GM18508 (cell line): ENCODE measurements around the gene CNOT6.
A peak's percentile ranks its signal among the peaks of the same experiment; 100 is the strongest.
"Not testable (repeated sequence)": the region's sequence is repeated elsewhere in the genome, so short reads cannot be mapped to it uniquely, and the experiment has no call there.

ENCODE experiments used
- ATAC-seq: cut with Tn5 transposase; IDR thresholded peaks from one replicate; pipeline ENCODE4 v1.9.1; 2021; ENCODE audit warnings: moderate number of reproducible peaks; ENCODE audit not compliant: insufficient read depth, unreplicated experiment

CNOT6 gene

DNA sequence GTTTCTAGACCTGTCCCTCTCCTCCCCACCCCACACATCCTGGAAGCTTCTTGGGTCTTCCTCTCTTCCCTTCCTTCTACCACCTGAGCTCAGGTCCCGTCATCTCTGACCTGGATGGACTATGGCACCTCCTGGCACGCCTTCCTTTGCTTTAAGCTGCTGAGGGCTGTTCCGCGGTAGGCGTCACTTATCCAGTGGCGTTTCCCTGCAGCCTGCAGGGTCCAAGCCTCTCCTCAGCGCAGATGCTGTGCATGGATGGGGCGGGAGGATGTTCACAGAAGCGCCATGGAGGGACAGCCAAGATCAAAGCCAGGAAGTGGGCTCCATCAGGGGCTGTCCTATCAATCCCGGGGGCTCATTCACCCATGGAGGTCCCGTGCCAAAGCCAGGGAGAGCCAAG, 23.8 kb upstream of the CNOT6 start:
- no peak for ATAC-seq

DNA sequence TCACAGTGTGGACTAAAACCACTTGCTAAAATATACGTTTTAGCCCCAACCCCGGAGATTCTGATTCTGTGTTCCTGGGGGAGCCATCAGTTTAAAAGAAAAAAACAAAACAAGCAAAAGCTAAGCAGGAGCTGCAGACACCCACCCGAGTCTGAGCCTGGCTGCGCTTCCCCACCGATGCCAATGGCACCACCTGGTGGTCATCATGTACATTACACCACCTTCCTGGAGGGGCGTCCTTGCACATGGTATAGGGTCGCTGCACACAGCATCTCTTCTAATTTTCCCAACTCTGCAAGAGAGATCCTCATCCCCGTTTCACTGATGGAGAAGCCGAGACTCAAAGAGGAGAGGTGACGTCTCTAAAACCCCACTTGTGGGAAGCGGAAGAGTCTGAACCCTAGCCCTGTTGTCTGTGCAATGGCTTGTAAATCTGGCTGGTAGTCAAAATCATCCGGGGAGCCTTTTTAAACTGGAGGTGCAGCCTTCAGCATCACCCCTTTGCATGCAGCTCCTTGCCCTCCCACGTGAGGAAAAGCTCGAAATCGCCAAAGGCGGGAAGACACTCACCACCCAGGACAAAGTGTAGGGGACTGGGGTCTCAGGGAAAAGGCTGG, 23.1 kb upstream of the CNOT6 start:
- no peak for ATAC-seq

GRCh38 chr5:180471866-180472265, 22.3 kb upstream of the CNOT6 start:
- ATAC-seq, result no peak

DNA sequence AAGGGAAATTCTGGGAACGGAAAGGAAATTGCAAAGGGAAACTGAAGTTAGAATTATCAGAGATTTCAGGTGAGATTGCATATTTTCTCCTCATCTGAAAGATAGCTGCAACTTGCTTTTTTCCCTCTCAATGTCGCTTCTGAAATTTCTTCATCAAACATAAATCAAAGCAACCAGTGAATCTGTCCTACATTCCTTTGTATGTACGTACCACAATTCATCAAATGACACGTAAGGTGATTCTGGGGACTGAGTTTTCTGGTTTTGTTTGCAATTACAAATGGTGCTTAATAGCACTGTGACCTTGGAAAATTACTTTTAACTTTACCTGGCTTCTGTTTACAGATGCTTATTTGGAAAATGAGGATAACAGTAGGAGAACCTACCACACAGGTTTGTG, 21.9 kb upstream of the CNOT6 start:
- ATAC-seq, result no peak

- ATAC-seq, result not testable (repeated sequence)
Observed at GRCh38 chr5:180473386-180473785, 20.8 kb upstream of the CNOT6 start.

DNA sequence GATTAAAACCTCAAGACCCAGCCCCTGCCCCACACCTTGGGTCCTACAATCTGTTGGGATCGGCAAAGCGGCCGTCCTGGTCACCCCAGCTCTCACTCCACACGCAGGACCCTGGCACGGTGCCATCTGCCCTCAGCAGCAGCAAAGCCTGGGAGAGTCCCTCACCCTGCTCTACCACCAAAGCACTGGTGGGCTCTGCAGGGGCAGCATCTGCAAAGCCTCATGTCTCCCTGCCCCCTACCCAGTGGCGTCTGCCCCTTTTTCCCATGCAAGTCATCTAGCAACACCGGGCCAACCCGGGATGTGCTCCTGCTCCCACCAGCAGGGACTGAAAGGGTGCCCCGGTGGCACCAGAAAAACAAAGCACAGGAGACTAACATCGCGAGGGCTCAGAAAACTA, 19.6 kb upstream of the CNOT6 start:
- no peak for ATAC-seq

DNA sequence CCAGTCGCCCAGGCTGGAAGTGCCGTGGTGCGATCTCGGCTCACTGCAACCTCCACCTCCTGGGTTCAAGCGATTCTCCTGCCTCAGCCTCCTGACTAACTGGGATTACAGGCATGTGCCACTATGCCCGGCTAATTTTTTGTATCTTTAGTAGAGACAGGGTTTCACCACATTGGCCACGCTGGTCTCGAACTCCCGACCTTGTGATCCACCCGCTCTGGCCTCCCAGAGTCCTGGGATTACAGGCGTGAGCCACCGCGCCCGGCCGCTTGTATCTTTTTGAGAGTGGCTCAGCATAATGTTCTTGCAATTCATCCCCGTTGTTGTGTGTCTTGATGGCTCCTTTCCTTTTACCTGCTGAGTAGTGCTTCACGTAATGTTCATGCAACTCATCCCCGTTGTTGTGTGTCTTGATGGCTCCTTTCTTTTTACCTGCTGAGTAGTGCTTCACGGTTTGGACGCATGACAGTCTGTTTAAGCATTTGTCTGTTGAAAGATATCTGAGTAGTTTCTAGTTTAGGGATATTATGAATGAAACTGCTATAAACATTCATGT, 18.1 kb upstream of the CNOT6 start:
- not testable (repeated sequence) for ATAC-seq

DNA sequence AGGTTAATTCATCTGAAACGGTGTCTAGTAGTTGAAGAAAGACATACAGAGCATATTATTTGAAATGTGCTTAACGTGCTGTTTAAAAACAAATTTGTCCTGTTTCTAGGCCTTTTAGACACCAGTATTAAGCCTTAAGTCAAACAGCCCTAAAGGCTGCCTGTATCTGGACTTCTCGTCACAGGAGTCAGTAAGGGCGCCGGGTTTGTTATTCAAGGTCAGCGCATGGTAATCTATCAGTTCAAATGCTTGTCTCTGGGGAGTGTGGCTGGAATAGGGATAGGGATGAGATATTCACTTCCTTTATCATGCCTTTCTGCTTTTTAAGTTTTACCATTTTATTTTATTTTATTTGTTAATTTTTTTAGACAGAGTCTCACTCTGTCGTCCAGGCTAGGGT, 9.4 kb upstream of the CNOT6 start:
- ATAC-seq, result no peak

DNA sequence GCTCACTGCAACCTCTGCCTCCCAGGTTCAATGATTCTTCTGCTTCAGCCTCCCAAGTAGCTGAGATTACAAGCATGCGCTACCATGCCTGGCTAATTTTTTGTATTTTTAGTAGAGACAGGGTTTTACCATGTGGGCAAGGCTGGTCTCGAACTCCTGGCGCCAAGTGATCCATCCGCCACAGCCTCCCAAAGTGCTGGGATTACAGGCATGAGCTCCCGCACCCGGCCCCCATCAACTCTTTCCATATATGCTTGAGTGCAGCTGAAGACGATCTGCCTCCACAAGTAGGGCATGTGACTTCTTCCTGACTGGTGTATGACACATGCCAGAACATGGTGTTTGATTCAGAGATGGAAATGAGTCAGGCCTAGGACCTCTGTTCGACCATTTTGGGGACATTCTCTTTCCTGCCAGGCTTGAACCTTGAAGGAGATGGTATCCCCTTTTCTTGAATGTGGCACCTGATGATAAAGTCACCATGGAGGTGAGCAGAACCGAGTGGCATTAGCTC, 7.5 kb upstream of the CNOT6 start:
- no peak for ATAC-seq

DNA sequence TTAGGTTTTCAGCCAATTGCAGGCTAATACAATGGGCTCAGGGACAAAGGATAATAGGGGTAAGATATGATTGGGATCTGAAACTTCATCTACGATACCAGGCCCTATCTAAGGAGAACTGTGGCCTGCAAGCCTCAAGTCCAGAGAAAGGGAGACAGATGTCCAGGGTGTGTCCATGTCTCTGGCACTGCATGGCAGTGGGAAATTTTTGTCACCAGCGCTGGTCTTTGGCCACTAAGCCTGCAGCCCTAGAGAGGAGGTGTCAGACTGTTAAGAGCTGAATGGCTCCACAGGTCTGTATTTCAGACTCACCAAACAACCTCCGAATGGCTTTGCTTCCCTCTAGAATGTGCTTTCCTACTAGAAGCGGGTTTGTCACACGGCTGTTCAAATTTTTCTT, 6.6 kb upstream of the CNOT6 start:
- no peak for ATAC-seq

DNA sequence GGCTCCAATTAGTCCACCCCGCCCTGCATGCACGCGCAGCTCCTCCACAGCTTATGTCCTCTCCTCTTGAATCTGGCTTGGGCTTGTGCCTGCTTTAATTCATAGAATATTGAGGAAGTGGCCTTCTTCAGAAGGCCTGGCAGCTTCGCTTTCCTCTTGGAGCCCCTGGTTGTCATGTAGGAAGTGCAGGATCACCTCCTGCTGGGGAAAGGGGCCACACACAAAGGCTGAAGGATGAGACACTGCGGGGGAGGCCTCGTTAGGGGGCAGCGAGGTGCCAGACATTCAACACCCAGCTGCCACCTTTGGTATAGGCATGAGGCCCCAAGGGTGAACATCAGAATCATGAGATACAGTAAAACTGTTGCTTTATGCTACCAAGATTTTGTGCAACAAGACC, 2.7 kb upstream of the CNOT6 start:
- ATAC-seq, result no peak

DNA sequence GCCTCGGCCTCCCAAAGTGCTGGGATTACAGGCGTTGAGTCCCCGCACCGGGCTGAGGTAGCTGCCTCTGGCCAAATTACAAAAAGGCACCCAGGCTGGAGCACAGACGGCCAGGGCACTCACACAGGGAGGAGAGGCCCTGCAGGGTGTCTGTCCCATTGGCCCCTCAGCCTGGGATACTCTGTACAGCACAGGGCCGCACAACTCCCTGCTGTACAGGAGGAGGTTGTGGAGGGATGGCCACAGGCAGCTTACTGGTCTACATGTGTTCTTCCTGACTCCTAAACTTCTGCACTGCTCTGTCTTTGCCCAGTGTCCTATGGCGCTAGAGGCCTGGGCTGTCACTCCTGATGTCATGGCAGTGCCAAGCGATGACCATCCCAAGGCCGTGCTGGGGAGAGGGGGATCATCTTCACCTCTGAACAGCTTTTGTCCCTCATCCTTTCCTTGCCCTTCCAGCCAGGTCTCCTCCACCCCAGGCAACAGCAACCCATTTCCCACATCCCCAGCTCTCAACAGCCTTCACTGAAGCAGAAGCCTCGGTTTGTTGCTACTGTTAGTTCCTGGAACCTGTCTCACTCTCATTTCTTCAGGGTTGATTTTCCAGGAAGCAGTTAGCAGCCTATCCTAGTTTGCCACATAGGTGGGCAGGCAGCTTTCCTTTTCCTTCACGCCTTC, 1.8 kb upstream of the CNOT6 start:
- no peak for ATAC-seq

DNA sequence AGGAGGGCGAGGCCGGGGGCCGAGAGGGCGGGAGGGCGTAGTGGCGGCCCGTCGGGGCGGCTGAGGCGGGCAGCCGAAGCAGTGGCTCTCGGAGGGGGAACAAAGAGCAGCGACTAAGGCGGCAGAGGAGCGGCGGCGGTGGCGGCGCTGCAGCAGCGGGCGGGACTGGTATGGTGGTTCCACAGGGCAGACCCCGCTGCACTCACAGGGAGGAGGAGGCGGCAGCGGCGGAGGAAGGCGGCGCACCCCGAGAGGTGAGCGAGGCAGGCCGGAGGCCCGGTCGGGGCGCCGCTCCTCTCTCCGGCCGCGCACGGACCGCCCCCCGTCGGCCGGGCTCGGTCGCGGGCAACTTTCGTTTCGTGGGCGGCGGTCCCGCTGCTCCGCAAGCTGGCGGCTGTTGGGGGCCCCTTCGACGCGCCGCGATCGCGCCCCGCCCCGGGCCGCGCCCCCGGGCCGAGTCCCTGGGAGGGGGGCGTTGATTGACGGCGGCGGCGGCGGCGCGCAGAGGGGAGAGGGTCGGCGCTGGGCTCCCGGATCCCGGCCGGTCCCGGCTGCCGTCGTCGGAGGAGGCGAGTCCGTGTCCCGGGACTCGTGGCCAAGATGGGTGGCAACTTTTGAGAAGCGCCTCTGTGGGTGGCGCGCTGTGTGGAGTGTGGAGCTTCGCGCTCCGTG, 467 bp downstream of the CNOT6 start:
- peak; percentile 20 for ATAC-seq

GRCh38 chr5:180495292-180495691, 1.1 kb downstream of the CNOT6 start:
- ATAC-seq, result no peak

- ATAC-seq, result no peak
Observed at GRCh38 chr5:180495991-180496741, 2.0 kb downstream of the CNOT6 start.

GRCh38 chr5:180496806-180497205, 2.6 kb downstream of the CNOT6 start:
- ATAC-seq, result not testable (repeated sequence)

DNA sequence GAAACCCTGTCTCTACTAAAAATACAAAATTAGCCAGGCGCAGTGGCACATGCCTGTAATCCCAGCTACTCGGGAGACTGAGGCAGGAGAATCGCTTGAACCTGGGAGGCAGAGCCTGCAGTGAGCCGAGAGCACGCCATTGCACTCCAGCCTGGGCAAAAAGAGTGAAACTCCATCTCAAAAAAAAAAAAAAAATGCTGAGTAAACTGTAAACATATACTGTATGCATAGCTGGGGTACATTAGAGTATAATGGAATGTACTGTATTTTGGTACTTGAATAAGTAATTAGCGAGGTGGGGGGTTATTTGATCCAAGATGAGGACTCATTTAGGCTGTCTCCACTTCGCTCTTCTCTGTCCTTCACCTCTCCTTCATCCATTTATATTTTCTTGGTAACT, 3.7 kb downstream of the CNOT6 start:
- not testable (repeated sequence) for ATAC-seq

DNA sequence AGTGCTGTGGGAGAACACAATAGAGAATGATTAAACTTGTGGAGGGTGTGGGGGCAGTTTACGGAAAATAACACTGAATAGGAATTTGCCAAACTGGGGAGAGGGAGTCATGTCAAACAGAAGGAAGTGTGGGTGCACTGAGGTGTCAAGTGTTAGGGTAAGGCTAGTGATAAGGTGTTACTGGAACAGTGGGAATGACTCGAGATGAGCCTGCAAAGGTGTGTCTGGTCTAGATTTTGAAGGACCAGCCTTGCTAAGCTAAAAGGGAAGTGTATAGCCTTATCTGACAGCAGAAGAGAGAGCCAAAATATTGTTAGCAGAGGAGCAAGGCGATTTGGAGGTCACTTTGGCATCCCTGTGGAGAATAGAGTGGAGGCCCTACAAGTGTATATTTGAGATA, 4.2 kb downstream of the CNOT6 start:
- ATAC-seq, result no peak

GRCh38 chr5:180499684-180500083, 5.5 kb downstream of the CNOT6 start:
- no peak for ATAC-seq

DNA sequence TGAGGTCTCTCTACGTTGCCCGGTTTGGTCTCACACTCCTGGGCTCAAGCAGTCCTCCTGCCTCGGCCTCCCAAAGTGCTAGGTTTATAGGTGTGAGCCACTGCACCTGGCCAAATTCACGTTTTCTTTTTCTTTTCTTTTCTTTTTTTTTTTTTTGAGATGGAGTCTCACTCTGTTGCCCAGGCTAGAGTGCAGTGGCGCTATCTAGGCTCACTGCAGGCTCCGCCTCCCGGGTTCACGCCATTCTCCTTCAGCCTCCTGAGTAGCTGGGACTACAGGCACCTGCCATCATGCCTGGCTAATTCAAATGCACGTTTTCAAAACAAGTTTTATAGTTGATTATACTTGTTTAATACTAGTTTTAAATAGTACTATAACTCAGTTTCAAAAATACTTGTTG, 6.1 kb downstream of the CNOT6 start:
- ATAC-seq, result not testable (repeated sequence)

DNA sequence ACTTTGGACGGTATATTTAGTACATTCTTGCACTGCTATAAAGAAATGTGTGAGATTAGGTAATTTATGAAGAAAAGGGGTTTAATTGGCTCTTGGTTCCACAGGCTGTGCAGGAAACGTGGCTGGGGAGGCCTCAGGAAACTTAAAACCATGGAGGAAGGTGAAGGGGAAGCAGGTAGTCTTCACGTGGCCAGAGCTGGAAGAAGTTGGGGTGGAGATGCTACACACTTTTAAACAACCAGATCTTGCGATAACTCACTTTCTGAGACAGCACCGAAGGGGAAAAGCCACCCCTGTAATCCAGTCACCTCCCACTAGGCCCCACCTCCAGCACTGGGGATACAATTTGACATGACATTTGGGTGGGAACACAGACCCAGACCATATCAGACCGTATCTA, 13.5 kb downstream of the CNOT6 start:
- ATAC-seq, result no peak
